Epithelial cell of esophagus (primary cell): ENCODE data around the gene GRIK5.

Experiments used
- DNase-seq: peaks from one replicate; pipeline ENCODE4 v3.0.0; 2010; ENCODE audit warnings: low read depth
- H3K4me3 ChIP-seq: 2 replicates; pipeline ENCODE4 v1.5.1; 2011; ENCODE audit warnings: mild to moderate bottlenecking, low read length, control low read depth
- CTCF ChIP-seq: IDR thresholded peaks from 2 replicates; pipeline ENCODE4 v1.5.1; 2011; ENCODE audit warnings: low read depth, mild to moderate bottlenecking, low read length, control low read depth, inconsistent platforms; ENCODE audit not compliant: insufficient read depth; ENCODE audit errors: missing control alignments

The GRIK5 gene

GRCh38 chr19:41999071-41999877, 70.7 kb downstream of the GRIK5 start:
- no peak for TF ChIP-seq CTCF
- DNase-seq: peak; percentile 19
- H3K4me3 ChIP-seq: no peak overlapping the region

GRCh38 chr19:41998246-41999020, 71.6 kb downstream of the GRIK5 start:
- peak; percentile 58 for TF ChIP-seq CTCF
- H3K4me3 ChIP-seq: no peak overlapping the region
- peak; percentile 58 for DNase-seq

GRCh38 chr19:41997851-41998229, 72.2 kb downstream of the GRIK5 start:
- DNase-seq: no peak
- H3K4me3 ChIP-seq: no peak overlapping the region
- no peak for TF ChIP-seq CTCF

- H3K4me3 ChIP-seq: no peak overlapping the region
- peak; percentile 54 for DNase-seq
- TF ChIP-seq CTCF: no peak
These were observed 72.7 kb downstream of the GRIK5 start for GRCh38 chr19:41997121-41997850.

- no peak overlapping the region for H3K4me3 ChIP-seq
- no peak for TF ChIP-seq CTCF
- DNase-seq: no peak
These were observed 73.8 kb downstream of the GRIK5 start for GRCh38 chr19:41995959-41996797.
